Subcutaneous adipose tissue (tissue), 4 donors: ENCODE data around the gene BRD3. TPM values are rescaled to one million over a fixed set of nuclear protein-coding genes. Genes with fewer than 3 reads are reported as not detected.

Source experiments
- CTCF ChIP-seq: fragments of 450-650 bp; IDR thresholded peaks from one replicate; pipeline ENCODE4 v1.5.1; 2016; ENCODE audit warnings: low read depth, mild to moderate bottlenecking, control low read depth, antibody characterized with exemption, moderate library complexity
- total RNA-seq, 4 donors: library from RNA; depleted of rRNA; stranded (reverse); fragments of >200 nt; gene quantifications; one replicate each; pipeline ENCODE4 v1.1.0, GENCODE V29; 2016

The BRD3 gene
- total RNA-seq, 4 donors from 2014 or later, result 18.7 to 67.4 (median 22.1) TPM

- TF ChIP-seq CTCF, result no peak
Measured at GRCh38 chr9:134045841-134046544, 21.8 kb downstream of the BRD3 start.

GRCh38 chr9:134044944-134045343 lies 22.9 kb downstream of the BRD3 start:
- TF ChIP-seq CTCF, result no peak

GRCh38 chr9:134043531-134043988 lies 24.3 kb downstream of the BRD3 start:
- no peak for TF ChIP-seq CTCF

GRCh38 chr9:134041649-134041962 lies 26.2 kb downstream of the BRD3 start:
- TF ChIP-seq CTCF, result no peak

GRCh38 chr9:134040781-134041648 lies 26.8 kb downstream of the BRD3 start:
- TF ChIP-seq CTCF, result no peak

GRCh38 chr9:134040176-134040565 lies 27.7 kb downstream of the BRD3 start:
- TF ChIP-seq CTCF, result no peak

- no peak for TF ChIP-seq CTCF
Measured at GRCh38 chr9:134039386-134040175, 28.2 kb downstream of the BRD3 start.
